Measurements from ENCODE around the gene TNFSF13.

DNA sequence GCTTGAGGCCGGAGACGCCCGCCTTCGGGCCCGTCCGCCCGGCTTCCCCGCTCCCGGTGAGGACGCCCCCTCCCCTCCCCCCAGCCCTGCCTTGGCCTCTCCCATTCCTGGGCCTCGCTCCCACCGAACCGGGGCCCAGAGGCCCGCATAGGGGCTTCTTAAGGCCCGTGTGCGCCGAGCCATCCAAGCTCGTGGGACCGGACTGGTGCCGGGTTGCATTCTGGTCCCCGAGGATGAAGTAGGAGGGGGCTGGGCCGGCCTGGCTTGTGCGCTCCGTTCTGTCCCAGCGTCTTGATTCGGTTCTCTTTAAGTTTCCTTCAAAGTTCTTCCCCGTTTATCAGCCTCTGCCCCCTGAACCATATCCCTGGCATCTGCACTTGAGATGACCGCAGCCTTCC, 3.7 kb downstream of the TNFSF13 start:
- TF ChIP-seq POLR2AphosphoS5 (IDR thresholded peaks at IDR 0.05; ENCODE audit: borderline replicate concordance, low read depth, low read length) (no peak), FOXP2 (optimal IDR thresholded peaks at IDR 0.05; ENCODE audit: control extremely low read depth, extremely low read length, insufficient read depth) (no peak), EZH2 (IDR thresholded peaks at IDR 0.05) (no peak)

Data from SK-N-MC (cell line).